Non-pigmented ciliary epithelial cell (primary cell): ENCODE results near the gene ZNF135.

ENCODE experiments used
- DNase-seq: peaks from one replicate; pipeline ENCODE4 v3.0.0-alpha.2; 2010; ENCODE audit warnings: low read depth

The ZNF135 gene

DNA sequence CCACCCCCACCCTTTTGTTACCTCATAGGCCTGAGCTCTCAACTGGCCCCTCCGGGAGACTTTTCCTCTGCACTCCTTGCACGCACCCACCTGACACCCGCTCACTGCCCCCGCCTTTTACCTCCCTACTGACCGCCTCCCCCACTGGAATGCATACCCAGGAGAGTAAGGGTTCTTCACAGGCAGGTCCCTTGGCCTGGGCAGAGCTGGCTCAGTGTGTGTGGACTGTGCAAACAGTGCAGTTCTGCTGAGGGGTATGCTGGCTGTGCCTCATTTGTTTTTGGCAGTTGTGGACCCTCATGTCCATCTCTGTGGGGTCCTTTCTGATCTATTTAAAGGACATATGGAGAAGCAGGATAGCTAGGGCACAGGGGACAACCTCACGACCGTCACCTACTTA, 34.0 kb downstream of the ZNF135 start:
- no peak for DNase-seq

DNA sequence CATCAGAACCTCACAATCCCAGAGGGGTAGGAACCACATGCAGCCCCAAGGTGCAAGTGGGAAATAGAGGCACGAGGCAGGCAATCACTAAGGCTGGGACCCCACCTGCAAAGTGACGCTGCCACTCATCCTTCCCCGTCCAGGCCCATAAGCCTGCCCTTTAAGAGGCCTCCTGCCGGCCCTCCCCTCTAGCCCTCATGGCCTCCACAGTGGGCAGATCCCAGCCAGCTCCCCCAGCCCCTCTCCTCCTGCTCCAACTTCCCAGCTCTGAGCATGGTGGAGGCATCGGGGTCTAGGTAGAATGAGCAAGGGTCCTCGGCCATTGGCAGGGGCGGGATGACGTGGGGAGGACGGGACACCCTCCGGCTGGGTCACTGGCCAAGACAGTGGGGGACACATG, 36.2 kb downstream of the ZNF135 start:
- DNase-seq: no peak

DNA sequence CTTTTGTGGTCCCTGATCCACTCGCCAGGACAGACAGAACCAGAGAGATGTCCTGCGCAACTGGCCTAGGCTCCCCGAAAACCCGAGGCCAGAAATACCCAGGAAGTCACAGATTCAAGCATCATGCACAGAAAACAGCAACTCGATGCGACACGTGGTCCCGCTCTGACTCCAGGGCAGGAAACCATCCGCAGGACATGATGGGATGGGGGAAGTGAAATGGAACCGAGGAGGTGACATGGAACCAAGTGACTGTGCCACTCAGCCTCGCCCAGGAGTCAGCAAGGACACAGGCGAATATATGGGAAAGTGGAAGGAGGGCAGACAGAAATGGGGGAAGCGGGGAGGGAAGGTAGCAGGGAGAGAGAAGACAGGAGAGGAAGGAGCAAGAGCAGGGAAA, 37.8 kb downstream of the ZNF135 start:
- DNase-seq: no peak

DNA sequence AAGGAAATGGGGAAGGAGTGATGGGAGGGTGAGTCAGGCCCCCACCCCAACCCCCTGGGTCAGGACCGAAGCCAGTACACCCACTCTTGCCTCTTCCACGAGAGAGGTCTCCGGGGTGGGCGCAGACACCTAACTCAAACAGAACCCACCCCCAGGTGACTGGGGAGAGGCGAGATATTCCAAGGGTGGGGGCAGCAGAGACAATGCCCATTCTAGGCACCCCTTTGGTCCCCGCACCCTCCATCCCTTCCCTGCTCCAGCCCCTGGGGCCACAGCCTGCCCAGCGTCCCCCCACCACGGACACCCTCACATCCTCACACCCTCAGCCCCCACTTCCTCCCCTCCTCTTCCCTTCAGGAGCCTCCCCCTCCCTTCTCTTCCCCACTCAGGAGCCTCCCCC, 38.3 kb downstream of the ZNF135 start:
- DNase-seq: no peak

DNA sequence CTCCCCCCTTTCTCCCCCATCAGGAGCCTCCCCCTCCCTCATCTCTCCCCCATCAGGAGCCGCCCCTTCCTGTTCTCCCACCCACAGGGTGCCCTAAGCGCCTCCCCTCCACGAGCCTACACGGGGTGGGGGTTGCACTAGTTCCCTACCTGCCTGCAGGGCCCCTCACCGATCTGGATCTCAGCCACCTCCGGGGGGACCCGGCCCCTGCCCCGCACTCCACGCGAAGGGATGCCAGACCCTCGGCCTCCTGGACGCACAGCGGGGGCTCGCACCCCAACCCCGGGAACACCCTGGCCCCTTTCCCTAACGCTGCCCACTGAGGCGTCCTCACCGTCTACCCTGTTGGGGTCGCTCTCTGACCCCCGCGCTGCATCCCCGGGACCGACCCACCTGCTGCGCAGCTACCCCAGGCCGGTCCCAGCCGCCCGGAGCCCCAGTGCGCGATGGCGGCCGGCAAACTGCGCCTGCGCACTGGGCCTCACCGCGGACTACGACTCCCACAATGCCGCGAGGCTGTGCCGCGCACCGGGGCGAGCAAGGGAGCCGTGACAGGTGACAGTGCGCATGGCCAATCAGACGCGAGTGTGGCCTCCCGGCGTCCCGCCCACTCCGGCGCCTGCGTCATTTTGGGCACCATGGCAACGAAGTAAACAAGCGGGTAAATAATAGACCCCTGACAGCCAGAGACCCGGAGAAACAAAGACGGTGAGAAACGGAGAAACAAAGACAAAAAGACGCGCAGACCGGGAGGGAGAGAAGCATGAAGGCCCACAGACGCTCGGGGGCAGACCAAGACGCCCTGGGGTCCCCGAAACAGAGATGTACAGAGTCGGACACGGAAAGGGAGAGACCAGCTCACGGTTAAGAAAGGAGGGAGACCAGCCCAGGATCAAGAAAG, 38.9 kb downstream of the ZNF135 start, which contains the start of gene ZSCAN18:
TSS of gene ZSCAN18 (minus strand) at position 451 of the 901 bp plus-strand sequence. CDS start 7,964 bp downstream, outside the sequence.
- DNase-seq: peak; percentile 81

DNA sequence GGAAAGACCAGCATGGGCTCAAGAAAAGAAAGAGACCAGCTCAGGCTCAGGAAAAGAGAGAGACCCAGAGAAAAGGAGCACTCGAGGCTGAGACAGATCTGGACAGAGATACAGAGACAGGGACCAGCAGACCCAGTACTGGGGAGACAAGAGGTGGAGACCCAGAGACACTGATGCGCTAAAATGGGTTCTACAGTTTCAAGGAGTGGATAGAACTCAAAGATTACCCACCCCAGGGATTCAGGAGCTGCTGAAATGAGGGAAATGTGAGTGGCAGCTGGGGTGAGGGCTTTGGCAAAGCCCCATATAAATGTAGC, 39.6 kb downstream of the ZNF135 start:
- no peak for DNase-seq

DNA sequence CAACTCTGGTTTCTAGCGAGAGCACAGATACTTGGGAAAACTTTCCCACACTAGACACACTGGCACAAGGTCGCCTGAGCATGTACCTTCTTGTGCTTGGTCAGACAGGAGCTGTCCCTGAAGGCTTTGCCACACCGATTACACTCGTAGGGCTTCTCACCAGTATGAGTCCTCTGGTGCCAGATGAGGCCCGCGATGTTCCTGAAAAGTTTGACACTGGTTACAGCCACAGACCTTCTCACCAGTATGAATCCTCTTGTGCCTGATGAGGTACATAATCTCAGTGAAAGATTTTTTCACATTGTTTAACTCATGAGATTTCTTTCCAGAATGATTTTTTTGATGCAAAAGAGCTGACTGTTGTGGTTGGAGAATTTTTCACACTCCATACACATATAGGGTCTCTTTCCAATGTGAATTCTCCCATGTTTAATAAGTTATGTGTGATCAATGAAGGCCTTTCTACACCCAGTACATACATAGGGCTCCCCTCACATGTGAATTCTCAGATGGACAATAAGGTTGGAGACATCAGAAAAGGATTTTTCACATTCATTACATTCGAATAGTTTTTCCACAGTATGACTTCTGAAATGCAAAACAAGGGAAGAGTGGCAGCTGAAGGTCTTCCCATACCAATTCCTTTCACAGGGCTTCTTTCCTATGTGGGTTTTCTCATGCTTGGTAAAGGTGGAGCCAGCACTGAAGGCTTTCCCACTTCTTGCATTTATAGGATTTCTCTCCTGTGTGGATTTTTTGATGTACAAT, 48.9 kb downstream of the ZNF135 start:
- no peak for DNase-seq

DNA sequence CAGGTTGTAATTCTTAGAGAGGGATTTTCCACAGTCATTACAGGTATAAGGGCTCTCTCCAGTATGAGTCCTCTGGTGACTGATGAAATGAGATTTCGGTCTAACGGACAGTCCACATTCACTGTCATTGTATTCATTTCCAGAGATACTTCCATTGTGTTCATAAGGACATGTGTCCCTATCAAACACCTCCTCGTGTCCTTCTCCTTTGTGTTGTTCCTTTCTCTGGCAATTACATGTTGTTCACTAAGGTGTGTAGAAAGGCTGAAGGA, 49.4 kb downstream of the ZNF135 start:
- DNase-seq: no peak

DNA sequence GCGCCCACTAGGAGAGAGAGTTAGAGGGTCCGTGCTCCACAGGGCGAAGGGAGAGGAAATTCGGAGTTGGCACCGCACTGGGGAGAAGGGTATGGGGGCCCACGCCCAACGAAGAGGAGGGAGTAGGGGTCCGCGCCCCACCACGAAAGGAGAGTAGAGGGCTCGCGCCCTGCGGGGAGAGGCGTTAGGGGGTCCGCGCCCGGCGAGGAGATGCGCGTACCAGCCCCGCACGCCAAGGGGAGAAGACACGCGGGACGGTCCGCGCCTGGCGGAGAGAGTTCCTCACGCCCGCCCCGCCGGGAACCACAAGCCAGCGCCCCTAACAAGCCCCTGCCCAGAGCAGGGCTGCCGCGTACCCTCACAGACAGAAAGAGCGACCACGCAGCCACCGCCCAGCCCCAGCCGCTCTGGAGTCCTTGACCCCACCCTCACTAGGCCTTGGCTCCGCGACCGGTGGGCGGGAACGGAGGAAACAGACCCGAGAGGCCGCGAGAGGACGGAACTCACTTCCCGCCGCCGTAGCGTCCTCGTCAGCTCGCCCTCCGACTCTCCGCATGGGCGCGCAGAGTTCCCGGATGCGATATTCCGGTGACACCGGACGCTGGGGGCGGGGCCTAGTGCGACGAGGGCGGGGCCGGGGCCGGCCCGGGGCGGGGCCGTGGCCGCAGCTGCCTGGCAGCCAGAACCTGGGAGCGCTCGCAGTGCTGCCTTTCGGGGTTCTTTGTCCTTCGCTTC, 58.9 kb downstream of the ZNF135 start:
- no peak for DNase-seq

DNA sequence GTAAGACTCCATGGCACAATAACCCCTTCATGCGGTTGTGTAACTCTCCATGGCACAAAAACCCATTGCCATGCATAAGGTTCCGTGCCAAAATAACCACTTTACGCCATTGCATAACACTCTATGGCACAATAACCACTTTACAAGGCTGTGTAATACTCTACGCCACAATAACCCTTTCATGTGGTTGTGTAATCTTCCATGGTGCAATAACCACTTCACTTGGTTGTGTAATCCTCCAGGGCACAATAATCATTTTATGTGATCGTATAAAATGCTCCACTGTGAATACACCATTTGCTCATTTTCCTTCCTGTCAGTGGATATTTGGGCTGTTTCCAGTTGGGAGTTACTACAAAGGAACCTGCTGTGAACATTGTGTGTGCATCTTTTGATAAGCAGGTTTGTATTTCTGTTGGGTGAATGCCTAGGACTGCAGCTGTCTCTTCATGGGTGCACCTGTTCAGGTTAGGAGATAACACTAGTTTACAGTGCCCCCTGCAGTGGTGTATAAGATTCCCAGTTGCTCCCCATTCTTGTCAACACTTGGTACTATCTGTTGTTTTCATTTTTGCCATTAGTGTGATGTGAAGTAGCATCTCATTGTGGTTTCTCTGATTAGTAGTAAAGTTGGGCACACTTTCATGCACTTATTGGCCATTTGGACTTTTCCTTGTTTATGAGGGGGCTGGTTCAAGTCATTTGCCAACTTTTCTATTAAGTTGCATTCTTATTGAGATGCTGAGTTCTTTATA, 60.1 kb downstream of the ZNF135 start:
- DNase-seq: no peak
